K562 (cell line): ENCODE measurements around the gene NECTIN2. TPM values are rescaled to one million over a fixed set of nuclear protein-coding genes. Genes with fewer than 3 reads are reported as not detected.
A peak's percentile ranks its signal among the peaks of the same experiment; 100 is the strongest.

Experiments used
- ARID2 ChIP-seq: fragments of 450-650 bp; IDR thresholded peaks from 2 replicates; pipeline ENCODE4 v1.6.1; 2017; ENCODE audit warnings: antibody characterized with exemption, mild to moderate bottlenecking
- CBX8 ChIP-seq: fragments of 200-600 bp; sonication (generic); IDR thresholded peaks from 2 replicates; pipeline ENCODE4 v1.6.1; 2012; ENCODE audit warnings: borderline replicate concordance, mixed run types, low read depth, mild to moderate bottlenecking, moderate library complexity, mixed read lengths, low read length, control low read depth, inconsistent platforms; ENCODE audit not compliant: poor library complexity, severe bottlenecking; ENCODE audit errors: extremely low read depth
- CREBBP ChIP-seq: IDR thresholded peaks from one replicate; pipeline ENCODE4 v1.6.1; 2012; ENCODE audit warnings: low read depth, mild to moderate bottlenecking, control low read depth, inconsistent platforms, low read length
- CTCF ChIP-seq, 3 experiments: IDR thresholded peaks in 2 of 3; conservative IDR thresholded peaks in 1 of 3; 2 replicates each; pipeline ENCODE4 v1.5.1; 2011 to 2012; ENCODE audit warnings: low read length in 3 of 3, mild to moderate bottlenecking in 3 of 3, control low read depth in 2 of 3, improper control_type of control experiment in 1 of 3, inconsistent platforms in 1 of 3, low read depth in 1 of 3, mixed read lengths in 1 of 3, moderate library complexity in 1 of 3; ENCODE audit not compliant: insufficient read depth in 2 of 3
- E2F8 ChIP-seq: fragments of 450-650 bp; IDR thresholded peaks from 2 replicates; pipeline ENCODE4 v1.7.1; 2018; ENCODE audit warnings: mild to moderate bottlenecking, low read depth; ENCODE audit not compliant: partially characterized antibody
- GABPB1 ChIP-seq: sonication (generic); formaldehyde crosslinking; IDR thresholded peaks from 2 replicates; pipeline ENCODE4 v1.8.0; 2022; ENCODE audit warnings: mild to moderate bottlenecking, missing genetic modification reagents
- JUN ChIP-seq, 2 experiments: sonication (generic) in 1 of 2; formaldehyde crosslinking in 1 of 2; IDR thresholded peaks; 2 replicates each; pipeline versions ENCODE4 v1.6.1 to v1.8.0; 2012 to 2022; ENCODE audit warnings: borderline replicate concordance in 2 of 2, mild to moderate bottlenecking in 2 of 2, improper control_type of control experiment in 1 of 2, low read depth in 1 of 2, low read length in 1 of 2, missing genetic modification reagents in 1 of 2
- KLF16 ChIP-seq: IDR thresholded peaks from 2 replicates; pipeline ENCODE4 v1.6.1; 2016; ENCODE audit warnings: antibody characterized with exemption
- NKRF ChIP-seq: fragments of 450-650 bp; IDR thresholded peaks from 2 replicates; pipeline ENCODE4 v1.6.1; 2016; ENCODE audit warnings: borderline replicate concordance
- RB1 ChIP-seq: fragments of 450-650 bp; IDR thresholded peaks from 2 replicates; pipeline ENCODE4 v1.6.1; 2017; ENCODE audit warnings: low read depth, mild to moderate bottlenecking
- SMARCA5 ChIP-seq: fragments of 450-650 bp; IDR thresholded peaks from 2 replicates; pipeline ENCODE4 v1.6.1; 2016
- SMARCE1 ChIP-seq: fragments of 450-650 bp; IDR thresholded peaks from 2 replicates; pipeline ENCODE4 v1.7.1; 2016; ENCODE audit warnings: mild to moderate bottlenecking
- TAF1 ChIP-seq: IDR thresholded peaks from 2 replicates; pipeline ENCODE4 v1.6.1; 2011; ENCODE audit warnings: mild to moderate bottlenecking, low read length, moderate library complexity; ENCODE audit not compliant: insufficient read depth, control insufficient read depth, severe bottlenecking; ENCODE audit errors: extremely low read depth
- THAP12 ChIP-seq: fragments of 250-450 bp; sonication (Bioruptor Pico); IDR thresholded peaks from 2 replicates; pipeline ENCODE4 v1.9.0; 2021; ENCODE audit warnings: mild to moderate bottlenecking, inconsistent platforms
- ZNF263 ChIP-seq: sonication (generic); formaldehyde crosslinking; IDR thresholded peaks from 2 replicates; pipeline ENCODE4 v1.8.0; 2022; ENCODE audit warnings: mild to moderate bottlenecking, missing genetic modification reagents, borderline replicate concordance
- polyA plus RNA-seq, 8 experiments: library from polyadenylated mRNA; depleted of rRNA in 4 of 8; stranded (reverse) in 5 of 8; unstranded in 3 of 8; fragments of >200 nt; fragmentation: Nextera tagmentation in 2 of 8; fragmentation: Illumina TruSeq in 1 of 8; extraction: Ambion mirVana in 2 of 8; extraction: Trizol in 1 of 8; gene quantifications; 2 replicates each; pipeline versions ENCODE4 v1.2.1 to v1.2.3, GENCODE V29; 2011 to 2014; ENCODE audit warnings: inconsistent platforms in 1 of 8, missing spikeins in 1 of 8
- total RNA-seq, 7 experiments: library from RNA; depleted of rRNA in 6 of 7; stranded (reverse); fragments of >200 nt in 6 of 7; fragmentation: Illumina TruSeq in 2 of 7; extraction: Trizol in 2 of 7; gene quantifications; 2 replicates each; pipeline versions ENCODE4 v1.2.1 to v1.2.3, GENCODE V29; 2011 to 2021; ENCODE audit warnings: low replicate concordance in 1 of 7

NECTIN2 gene
- total and polyA plus RNA-seq, 9 of the 15 experiments (the other 6 are each of a cell fraction or from before 2014, with no cell fraction given) = 3.9 to 94.9 (median 34.9) TPM

GRCh38 chr19:44845612-44846454 lies at the start of gene NECTIN2 (continued):
- TF ChIP-seq ARID2 (peak; percentile 71; the same call in 1 of the 2 replicates), GABPB1 (0 out of 2 replicates have a peak, but pooled peaks have one; percentile 23), KLF16 (no peak), NKRF (peak; percentile 87; the same call in 1 of the 2 replicates), SMARCE1 (0 out of 2 replicates have a peak, but pooled peaks have one; percentile 16), ZNF263 (peak; percentile 55; the same call in 1 of the 2 replicates), E2F8 (peak; percentile 38), CBX8 (no peak), CREBBP (no peak), TAF1 (peak; percentile 38), SMARCA5 (0 out of 2 replicates have a peak, but pooled peaks have one; percentile 68), RB1 (peak; percentile 41; the same call in 1 of the 2 replicates), JUN (IDR thresholded peaks at IDR 0.05; ENCODE audit: borderline replicate concordance, low read depth, low read length) (peak; percentile 46; the same call in 1 of the 2 replicates), JUN (CRISPR knock-in tag; IDR thresholded peaks at IDR 0.05; ENCODE audit: borderline replicate concordance) (no peak), CTCF (IDR thresholded peaks at IDR 0.05 in 2 of 3, conservative IDR thresholded peaks at IDR 0.05 in 1 of 3; ENCODE audit: insufficient read depth in 2 of 3, low read depth in 1 of 3, low read length in 3 of 3) (peak; percentile 76 to 92 (median 87)), THAP12 (CRISPR knock-in tag) (0 out of 2 replicates have a peak, but pooled peaks have one; percentile 84)
